Germinal center (tissue), 1 donor: ENCODE results near the gene MACROH2A1.

ENCODE experiments used
- DNase-seq: peaks from one replicate; pipeline ENCODE4 v3.0.0; 2012; ENCODE audit warnings: mixed read lengths, low spot score

The MACROH2A1 gene

GRCh38 chr5:135435467-135436330 is 36.7 kb upstream of the MACROH2A1 start:
- no peak for DNase-seq

DNA sequence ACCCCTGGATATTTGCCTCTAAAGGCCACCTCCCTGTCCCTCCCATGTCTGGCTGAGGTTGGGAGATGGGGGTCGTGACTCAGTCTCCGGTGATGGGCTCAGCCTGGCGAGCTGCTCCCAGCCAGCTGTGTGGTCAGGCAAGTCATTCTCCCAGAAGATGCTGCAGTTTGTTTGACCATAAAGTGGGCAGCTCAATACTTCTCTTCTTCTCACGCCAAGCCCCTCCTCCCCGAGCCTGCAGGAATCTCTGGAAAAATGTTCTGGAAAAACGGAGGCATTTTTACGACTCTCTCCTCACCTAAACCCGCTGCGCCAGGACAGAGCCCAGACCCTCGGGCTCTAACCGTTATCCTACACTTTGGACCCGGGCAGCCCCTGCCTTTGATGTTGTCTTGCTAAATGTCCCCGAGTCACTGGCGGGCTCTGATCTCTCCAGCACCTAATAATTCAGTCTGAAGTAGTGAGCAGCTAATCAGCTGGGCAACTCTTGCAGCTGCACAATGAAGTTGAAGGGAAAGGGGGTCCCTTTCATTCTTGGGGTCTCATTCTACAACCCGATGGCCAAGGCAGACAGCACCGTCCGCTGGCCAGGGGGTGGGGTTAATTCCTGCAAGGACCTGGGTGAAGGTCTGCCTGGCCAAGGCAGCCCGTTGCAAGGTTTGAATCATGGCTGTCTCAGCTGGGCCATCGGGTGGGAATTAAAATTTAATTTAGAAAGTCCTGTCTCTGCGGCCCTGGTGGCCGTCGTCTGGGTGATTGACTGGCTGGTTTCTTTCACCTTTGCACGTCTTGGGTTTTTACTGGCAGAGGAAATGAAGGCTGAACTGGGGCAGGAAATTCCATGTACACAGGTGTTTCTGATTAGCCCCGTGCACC is 35.8 kb upstream of the MACROH2A1 start:
- no peak for DNase-seq

DNA sequence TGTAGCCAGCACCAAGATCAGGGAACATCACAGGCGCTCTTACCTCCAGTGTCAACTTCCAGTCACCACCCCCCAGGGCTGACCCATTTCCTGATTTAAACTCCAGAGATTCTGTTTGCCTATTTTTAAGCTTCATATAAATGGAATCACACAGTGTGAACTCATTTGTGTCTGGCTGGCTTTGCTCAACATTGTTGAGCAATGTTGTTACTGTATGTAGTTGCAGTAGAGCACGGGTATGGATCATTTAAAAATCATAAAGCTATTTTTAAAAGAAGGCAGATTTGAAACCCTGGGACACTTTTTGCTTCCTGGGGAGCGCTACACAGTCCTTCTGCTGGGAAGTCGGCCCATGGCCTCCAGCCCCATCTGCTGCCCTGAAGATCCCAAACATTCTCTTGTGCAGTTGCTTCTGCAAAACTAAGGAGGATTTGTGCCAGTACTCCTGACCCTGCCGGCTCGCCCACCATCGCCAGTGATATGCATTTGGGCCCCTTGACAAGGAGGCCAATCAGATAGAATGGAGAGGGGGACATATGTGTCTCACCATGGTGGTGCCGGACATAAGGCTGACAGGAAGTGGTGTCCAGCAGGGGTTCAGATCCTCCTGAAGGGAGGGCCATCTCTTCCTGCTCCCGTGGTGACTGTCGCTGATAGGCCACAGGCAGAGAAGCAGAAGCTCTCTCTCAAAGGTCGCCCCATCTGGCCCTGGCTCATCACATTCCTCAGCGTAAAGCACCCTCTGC is 34.8 kb upstream of the MACROH2A1 start:
- no peak for DNase-seq

DNA sequence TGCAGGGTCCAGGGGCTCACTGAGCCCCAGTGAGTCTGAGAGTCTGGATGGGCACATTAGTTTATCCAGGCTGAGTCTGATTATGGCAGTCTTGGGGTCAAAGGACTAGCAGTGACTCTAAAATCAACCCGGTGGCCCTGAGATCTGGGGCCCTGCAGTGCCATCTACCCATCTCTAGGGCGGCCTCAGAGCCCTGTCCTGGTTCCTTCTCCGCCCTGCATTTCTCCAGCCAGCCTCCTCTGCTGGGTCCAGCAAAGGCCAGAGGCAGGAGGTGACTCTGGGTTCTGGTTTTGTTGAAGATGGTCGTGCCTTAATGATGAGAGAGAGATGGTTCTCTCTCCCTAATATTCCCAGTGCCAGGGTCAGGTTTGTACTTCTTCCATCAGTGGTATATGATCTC is 33.1 kb upstream of the MACROH2A1 start:
- no peak for DNase-seq

- DNase-seq, result no peak
Observed at GRCh38 chr5:135430135-135430437, 31.1 kb upstream of the MACROH2A1 start.

GRCh38 chr5:135429301-135430134 is 30.5 kb upstream of the MACROH2A1 start:
- no peak for DNase-seq

- DNase-seq, result no peak
Observed at GRCh38 chr5:135428586-135428985, 29.6 kb upstream of the MACROH2A1 start.

- DNase-seq, result peak; percentile 66
Observed at GRCh38 chr5:135426102-135427082, 27.4 kb upstream of the MACROH2A1 start.

- no peak for DNase-seq
Observed at GRCh38 chr5:135425641-135426040, 26.6 kb upstream of the MACROH2A1 start.

GRCh38 chr5:135423846-135424168 is 24.8 kb upstream of the MACROH2A1 start:
- DNase-seq, result no peak

GRCh38 chr5:135423146-135423845 is 24.3 kb upstream of the MACROH2A1 start:
- DNase-seq, result no peak

DNA sequence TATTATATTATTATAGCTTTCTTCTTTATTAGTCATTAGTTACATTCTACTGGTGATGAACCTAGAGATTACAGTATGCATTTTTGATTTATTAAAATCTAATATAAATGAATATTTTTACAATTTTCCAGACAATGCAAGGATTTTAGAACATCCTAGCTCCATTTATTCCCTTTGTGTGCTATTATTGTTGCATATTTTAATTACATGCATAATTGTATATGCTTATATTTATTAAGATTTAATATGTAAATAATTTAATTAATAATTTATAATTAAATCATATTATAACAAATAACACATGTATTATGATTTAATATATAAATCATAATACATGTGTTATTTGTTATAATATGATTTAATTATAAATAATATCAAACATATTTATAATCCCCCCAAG is 23.4 kb upstream of the MACROH2A1 start:
- DNase-seq, result no peak

GRCh38 chr5:135417083-135417482 is 18.1 kb upstream of the MACROH2A1 start:
- no peak for DNase-seq

GRCh38 chr5:135405082-135405481 is 6.1 kb upstream of the MACROH2A1 start:
- DNase-seq, result no peak

- DNase-seq, result no peak
Observed at GRCh38 chr5:135402031-135402430, 3.0 kb upstream of the MACROH2A1 start.

- DNase-seq, result no peak
Observed at GRCh38 chr5:135400866-135401265, 1.8 kb upstream of the MACROH2A1 start.

DNA sequence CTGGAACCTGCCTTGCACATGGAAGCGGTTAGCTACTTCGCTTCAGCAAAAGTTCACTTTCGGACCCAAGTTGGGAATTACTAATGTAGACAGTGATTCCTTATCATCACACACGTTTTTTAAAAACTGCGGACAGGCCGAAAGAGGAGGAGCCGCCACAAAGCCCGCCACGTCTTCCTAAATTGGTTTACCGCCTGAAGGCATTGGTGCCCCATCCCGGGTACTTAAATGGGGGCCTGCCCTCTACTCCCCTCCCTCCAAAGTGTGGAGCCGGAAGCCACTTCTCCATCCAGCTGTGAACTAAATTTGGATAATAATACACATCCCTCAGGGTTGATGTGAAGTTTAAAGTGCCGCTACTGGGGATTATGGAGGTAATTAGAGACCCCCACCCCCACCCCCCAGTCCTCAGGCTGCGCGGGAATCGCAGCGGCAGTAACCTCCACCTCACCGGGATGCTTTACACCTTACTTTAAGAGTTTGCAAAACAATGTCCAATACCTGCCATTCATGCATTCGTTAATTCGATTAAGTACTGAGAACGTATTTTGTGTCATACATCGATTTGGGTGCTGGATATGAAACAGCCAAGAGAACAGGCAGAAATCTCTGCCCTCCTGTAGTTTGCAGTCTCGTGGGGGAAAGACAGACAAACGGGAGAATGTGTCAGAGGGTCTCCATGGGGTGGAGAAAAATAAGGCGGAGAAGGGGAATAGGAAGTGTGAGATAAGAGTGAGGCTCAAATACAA is 937 bp upstream of the MACROH2A1 start:
- no peak for DNase-seq

DNA sequence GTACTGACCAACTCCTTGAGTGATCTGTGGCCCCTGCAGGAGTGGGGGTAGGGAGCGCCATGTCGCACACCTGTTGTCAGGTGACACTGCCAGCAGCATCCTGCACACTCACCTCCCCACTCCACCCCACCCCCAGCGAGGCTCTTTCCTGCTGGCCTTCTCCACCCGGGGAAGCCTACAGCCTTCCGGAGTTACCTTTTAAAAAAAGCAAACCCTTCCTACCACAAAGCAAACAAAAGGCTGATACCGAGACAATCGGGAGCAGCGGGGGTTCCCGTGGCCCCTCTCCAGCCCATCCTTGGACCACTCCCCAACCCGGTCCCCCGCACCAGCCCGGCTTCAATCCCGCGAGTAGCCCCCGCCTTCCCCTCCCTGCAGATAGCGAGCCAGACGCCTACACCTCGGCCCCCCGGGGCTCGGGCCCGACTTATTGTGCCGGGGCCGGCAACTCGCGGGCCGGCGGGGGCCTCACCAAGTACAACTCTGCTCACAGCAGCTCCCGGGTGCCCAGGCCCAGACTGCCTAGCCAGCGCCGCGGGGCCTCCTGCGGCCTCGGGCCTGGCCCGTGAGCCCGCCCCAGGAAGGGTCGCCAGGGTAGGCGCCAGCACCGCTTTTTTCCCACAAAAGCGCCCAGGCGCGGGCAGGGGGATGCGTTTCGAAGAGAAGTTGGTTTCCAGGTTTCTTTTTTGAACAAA is 724 bp downstream of the MACROH2A1 start:
- peak; percentile 42 for DNase-seq

DNA sequence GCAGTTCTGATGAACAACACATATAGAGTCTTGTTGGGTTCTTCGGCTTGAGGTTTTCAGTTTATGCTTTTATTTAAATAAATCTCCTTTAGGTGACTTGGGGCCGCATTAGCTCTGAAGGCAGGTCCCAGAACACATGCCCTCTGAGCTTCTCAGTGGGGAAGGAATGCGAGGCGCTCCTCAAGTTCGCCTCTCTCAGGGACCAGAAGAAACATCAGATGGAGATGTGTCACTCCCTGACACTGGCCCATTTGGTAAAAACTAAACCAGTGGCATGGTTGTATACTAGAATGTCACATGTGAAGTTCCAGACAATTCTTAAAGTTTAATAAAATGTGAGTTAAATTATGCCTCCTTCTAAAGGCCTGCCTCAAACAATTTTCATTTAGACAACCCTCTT is 1.9 kb downstream of the MACROH2A1 start:
- DNase-seq, result no peak
